Measurements from ENCODE around the gene ZHX3.

DNA sequence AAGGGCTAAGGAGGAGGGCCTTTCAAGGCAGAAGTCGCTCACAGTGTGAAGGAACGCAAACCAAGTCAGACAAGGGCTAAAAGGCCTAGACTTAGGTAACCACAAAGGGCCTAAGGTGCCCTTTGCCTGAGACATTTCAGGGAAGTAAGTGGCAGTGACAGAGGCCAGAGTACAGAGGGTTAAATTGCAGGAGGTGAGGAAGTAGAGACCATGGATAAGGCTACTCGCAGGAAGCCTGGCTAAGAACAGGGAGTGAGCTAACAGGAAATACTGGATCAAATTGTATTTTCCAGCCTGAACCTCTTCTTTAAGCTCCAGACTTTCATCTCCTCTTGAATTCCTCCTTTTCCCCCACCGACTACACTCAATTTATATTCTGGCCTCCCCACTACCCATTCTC lies 16.6 kb downstream of the ZHX3 start:
- TF ChIP-seq TAF15 (IDR thresholded peaks at IDR 0.05; ENCODE audit: low read depth, low read length, poor library complexity, severe bottlenecking): no peak
- no peak for TF ChIP-seq ELF1 (CRISPR knock-in tag; IDR thresholded peaks at IDR 0.05)
- TF ChIP-seq, protein P1, sequence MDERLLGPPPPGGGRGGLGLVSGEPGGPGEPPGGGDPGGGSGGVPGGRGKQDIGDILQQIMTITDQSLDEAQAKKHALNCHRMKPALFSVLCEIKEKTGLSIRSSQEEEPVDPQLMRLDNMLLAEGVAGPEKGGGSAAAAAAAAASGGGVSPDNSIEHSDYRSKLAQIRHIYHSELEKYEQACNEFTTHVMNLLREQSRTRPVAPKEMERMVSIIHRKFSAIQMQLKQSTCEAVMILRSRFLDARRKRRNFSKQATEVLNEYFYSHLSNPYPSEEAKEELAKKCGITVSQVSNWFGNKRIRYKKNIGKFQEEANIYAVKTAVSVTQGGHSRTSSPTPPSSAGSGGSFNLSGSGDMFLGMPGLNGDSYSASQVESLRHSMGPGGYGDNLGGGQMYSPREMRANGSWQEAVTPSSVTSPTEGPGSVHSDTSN (CRISPR knock-in tag; IDR thresholded peaks at IDR 0.05): no peak
- no peak for TF ChIP-seq SMC3 (IDR thresholded peaks at IDR 0.05; ENCODE audit: low read length)
- no peak for TF ChIP-seq ELF3 (CRISPR knock-in tag; IDR thresholded peaks at IDR 0.05)
- TF ChIP-seq GTF3A (CRISPR knock-in tag; conservative IDR thresholded peaks at IDR 0.05): no peak
- TF ChIP-seq, protein P2, sequence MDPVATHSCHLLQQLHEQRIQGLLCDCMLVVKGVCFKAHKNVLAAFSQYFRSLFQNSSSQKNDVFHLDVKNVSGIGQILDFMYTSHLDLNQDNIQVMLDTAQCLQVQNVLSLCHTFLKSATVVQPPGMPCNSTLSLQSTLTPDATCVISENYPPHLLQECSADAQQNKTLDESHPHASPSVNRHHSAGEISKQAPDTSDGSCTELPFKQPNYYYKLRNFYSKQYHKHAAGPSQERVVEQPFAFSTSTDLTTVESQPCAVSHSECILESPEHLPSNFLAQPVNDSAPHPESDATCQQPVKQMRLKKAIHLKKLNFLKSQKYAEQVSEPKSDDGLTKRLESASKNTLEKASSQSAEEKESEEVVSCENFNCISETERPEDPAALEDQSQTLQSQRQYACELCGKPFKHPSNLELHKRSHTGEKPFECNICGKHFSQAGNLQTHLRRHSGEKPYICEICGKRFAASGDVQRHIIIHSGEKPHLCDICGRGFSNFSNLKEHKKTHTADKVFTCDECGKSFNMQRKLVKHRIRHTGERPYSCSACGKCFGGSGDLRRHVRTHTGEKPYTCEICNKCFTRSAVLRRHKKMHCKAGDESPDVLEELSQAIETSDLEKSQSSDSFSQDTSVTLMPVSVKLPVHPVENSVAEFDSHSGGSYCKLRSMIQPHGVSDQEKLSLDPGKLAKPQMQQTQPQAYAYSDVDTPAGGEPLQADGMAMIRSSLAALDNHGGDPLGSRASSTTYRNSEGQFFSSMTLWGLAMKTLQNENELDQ (CRISPR knock-in tag; IDR thresholded peaks at IDR 0.05; ENCODE audit: borderline replicate concordance): no peak
- TF ChIP-seq, protein P3, sequence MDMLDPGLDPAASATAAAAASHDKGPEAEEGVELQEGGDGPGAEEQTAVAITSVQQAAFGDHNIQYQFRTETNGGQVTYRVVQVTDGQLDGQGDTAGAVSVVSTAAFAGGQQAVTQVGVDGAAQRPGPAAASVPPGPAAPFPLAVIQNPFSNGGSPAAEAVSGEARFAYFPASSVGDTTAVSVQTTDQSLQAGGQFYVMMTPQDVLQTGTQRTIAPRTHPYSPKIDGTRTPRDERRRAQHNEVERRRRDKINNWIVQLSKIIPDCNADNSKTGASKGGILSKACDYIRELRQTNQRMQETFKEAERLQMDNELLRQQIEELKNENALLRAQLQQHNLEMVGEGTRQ (IDR thresholded peaks at IDR 0.05; ENCODE audit: low read depth, low read length): no peak
- TF ChIP-seq, protein P3 (CRISPR knock-in tag; IDR thresholded peaks at IDR 0.05; ENCODE audit: borderline replicate concordance): no peak
- TF ChIP-seq, protein P4, sequence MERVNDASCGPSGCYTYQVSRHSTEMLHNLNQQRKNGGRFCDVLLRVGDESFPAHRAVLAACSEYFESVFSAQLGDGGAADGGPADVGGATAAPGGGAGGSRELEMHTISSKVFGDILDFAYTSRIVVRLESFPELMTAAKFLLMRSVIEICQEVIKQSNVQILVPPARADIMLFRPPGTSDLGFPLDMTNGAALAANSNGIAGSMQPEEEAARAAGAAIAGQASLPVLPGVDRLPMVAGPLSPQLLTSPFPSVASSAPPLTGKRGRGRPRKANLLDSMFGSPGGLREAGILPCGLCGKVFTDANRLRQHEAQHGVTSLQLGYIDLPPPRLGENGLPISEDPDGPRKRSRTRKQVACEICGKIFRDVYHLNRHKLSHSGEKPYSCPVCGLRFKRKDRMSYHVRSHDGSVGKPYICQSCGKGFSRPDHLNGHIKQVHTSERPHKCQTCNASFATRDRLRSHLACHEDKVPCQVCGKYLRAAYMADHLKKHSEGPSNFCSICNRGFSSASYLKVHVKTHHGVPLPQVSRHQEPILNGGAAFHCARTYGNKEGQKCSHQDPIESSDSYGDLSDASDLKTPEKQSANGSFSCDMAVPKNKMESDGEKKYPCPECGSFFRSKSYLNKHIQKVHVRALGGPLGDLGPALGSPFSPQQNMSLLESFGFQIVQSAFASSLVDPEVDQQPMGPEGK (CRISPR knock-in tag; IDR thresholded peaks at IDR 0.05): no peak
